Inferior parietal cortex (tissue), 1 donor: ENCODE results near the gene TAL1.
"Not testable (repeated sequence)": the region's sequence is repeated elsewhere in the genome, so short reads cannot be mapped to it uniquely, and the experiment has no call there.

Source experiments
- DNase-seq: peaks from one replicate; pipeline ENCODE4 v3.0.0-alpha.2; 2016; ENCODE audit errors: extremely low spot score

The TAL1 gene

DNA sequence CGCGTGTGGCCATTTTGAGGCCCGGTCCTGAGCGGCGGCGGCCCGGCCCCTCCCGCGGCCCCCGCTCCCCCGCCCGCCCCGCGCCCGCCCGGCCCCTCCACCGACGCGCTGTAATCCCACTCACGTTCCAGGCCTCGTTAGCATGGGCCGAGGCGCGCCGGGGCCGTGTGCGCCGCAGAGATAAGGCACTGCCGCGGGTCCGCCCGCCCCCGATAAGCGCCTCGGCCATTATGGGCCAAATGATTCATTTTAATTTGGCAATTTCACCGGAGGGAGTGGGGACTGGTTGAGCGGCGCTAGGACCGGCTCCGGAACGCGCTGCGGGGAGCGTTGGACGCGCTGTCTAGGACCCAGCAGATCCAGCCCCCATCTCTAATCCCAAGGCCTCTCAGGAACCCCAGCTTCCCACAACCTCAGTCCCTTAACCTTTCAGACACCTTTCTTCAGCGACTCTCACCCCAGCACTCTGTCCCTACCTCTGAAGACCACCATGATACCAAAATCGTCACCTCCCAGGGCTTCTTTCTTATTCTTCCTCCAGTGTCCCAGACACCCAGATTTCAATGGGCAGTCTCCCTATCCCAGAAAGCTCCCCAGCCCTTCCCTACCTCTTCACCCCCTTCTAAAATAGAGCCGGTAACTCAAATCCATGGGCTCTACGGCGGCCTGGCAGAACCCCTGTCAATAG, at the start of gene TAL1:
Gene TAL1 (minus strand): TSS at position 39 of the 688 bp plus-strand sequence. CDS start 6,337 bp downstream, outside the sequence.
- DNase-seq, result no peak

- DNase-seq, result no peak
Measured at GRCh38 chr1:47280142-47280541, 48.1 kb upstream of the TAL1 start.

- no peak for DNase-seq
Measured at GRCh38 chr1:47276850-47277249, 44.8 kb upstream of the TAL1 start.

DNA sequence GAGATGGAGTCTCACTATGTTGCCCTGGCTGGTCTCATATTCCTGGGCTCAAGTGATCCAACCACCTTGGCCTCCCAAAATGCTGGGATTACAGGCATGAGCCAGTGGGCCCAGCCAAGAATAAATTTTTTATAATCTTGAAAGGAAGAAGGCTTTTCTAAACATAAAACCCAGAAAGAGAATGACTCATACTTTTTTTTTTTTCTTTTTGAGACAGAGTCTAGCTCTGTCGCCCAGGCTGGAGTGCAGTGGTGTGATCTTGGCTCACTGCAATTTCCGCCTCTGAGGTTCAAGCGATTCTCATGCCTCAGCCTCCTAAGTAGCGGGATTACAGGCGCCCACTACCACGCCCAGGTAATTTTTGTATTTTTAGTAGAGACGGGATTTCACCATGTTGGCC, 43.8 kb upstream of the TAL1 start:
- DNase-seq, result not testable (repeated sequence)

- DNase-seq, result not testable (repeated sequence)
Measured at GRCh38 chr1:47265529-47265928, 33.5 kb upstream of the TAL1 start.

GRCh38 chr1:47262787-47263413, 30.9 kb upstream of the TAL1 start:
- DNase-seq, result peak; percentile 18

GRCh38 chr1:47257224-47257623, 25.2 kb upstream of the TAL1 start:
- no peak for DNase-seq

DNA sequence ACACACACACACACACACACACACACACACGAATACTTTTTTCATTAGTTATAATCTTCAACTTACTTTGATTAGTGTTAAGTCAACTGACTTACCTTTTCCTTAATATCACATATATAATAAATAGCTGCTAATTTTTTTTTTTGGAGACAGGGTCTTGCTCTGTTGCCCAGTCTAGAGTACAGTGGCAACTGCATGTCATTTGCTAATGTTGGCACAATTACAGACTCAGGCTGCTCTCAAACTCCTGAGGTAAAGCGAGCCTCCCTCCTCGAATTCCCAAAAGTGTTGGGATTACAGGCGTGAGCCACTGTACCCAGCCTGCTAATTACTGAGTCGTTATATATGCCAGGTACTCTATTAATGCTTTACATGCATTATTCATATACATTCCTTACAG, 20.8 kb upstream of the TAL1 start:
- DNase-seq, result no peak

DNA sequence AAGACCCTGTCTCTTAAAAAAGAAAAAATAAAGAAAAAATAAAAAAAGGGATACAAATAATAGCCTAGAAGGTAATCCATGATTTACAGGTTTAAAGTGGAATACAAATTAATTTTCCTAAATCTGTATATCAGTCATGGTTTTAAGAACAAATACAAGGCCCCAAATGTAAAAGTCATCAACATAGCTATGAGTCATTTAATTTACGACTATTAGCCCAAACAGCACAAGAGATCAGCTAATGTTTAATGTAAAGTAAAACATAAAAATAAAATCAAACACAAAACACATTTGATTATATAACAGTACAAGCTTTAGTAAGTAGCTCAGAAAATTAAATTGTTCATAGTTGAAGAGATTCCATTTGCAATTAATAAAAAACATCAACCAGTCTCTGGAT, 20.3 kb upstream of the TAL1 start:
- no peak for DNase-seq

DNA sequence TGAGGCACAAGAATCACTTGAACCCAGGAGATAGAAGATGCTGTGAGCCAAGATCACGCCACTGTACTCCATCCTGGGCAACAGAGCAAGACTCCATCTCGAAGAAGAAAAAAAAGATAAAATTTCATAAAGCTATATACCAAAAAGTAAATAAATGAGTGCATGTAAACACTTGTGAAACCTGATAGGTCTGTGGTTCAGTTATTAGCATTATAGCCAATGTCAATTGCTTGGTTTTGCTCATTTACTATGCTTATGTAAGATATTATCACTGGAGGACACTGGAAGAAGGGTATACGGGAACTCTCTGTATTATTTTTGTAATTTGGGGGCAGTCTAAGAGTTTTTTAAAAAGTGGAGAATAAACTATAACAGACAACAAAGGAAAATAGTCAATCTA, 17.7 kb upstream of the TAL1 start:
- DNase-seq, result no peak

GRCh38 chr1:47244339-47244862, 12.4 kb upstream of the TAL1 start:
- DNase-seq, result no peak

DNA sequence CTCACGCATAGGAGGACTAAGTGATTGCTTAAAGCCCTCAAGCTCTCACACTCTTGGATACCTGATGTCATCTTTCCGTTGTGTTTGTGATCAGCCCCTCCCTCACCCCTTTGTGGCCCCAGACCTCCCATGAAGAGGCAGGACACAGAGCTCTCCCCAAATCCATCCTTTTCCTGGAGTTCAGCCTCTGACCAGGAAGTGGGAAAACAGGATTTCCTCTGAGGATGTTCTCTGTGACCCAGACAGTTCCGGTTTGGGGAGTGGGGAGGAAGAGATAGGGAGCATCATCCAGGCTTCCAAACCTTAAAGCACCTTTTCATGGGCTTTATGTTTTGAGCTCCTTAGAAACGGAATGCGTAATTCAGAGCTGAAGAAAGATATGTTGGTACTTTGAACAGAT, 11.9 kb upstream of the TAL1 start:
- no peak for DNase-seq

DNA sequence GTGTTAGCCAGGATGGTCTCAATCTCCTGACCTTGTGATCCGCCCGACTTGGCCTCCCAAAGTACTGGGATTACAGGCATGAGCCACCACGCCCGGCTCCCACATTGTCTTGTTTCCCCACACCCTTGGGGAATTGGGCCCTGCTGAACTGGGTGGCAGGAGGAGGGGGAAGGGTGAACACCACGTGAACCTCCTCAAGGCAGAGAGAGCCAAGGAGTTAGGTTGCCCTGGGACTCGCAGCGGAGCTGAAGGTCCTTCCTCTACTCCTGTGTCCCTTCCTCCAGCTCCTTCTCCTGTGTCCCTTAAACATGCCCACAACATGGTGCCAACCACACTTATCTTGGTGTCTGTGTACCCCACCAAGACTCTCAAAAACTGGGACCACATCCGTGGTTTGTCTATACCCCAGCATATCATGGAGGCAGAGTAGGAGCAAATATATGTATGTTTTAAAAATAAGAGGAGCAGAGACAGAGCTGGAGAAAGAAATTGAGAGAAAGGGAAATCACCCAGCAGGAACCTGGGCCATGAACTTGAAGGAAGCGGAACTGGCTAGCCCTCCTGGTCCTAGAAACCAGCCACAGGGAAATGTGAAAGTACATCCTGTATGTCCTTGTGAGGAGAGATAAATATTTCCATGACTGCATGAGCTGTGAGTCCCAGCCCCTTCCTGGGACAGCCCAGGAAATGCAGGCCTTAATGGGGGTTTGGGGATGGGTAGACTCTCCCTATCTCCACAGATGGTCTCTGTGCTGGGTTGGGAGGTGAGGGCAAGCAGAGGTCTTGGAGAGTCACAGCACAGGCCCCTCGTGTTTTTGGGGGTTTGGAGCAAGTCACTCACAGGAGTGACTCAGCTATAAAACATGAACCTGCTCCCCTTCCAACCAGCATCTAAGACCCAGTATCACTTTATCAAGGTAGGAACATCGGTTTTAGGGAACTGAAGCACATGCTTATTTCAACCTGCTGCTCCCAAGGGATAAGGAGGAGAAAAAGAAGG, 9.4 kb upstream of the TAL1 start:
- DNase-seq, result no peak

GRCh38 chr1:47238935-47239592, 7.0 kb upstream of the TAL1 start:
- DNase-seq, result no peak

- DNase-seq, result no peak
Measured at GRCh38 chr1:47235806-47236205, 3.8 kb upstream of the TAL1 start.

- no peak for DNase-seq
Measured at GRCh38 chr1:47235241-47235681, 3.2 kb upstream of the TAL1 start.

DNA sequence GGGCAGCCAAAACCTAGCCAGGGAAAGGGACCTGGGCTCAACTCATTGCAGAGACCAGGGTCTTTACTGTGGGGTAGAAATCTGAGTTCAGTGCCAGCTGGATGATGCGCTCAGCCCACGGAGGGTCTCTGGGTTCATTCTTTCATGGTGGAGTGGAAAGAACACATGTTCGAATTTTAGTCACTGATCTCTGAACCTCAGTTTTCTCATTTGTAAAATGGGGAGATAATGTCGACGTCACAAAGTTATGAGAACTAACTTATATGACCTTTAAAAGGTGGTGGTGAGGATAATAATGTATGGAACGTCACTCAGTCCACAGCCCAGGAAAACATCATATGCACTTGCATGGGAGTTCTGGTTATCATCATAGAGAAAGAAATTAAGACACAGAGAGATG, 1.2 kb upstream of the TAL1 start:
- DNase-seq, result no peak

- DNase-seq, result no peak
Measured at GRCh38 chr1:47231301-47232186, 481 bp downstream of the TAL1 start.

DNA sequence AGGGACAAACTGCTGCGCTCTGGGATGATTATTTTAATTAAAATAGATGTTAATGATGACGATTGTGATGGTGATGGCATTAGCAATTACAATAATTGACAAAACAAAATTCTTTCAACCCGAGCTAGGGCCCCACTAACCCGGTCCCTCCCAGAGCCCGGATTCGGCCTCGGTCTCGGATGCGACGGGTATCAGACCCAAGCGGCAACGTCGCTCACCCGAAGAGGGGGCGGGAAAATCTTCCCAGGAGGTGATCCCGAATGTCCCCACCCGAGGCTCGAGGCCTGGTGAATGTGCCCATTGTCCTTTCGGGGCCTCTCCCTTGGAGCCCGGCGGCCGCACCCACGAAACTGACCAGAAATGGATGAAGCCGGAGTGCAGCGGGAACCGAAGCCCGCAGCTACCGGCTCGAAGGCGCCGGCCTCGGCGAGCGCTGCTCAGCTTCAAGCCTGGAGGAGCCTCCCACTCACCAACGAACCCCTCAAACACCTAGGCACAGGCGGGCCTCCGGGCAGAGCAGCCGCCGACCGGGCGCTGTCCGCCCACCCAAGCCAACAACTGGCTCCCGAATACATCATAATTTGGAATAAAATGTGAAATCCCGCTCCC, 1.2 kb downstream of the TAL1 start:
- no peak for DNase-seq
